HFFc6 (cell line): ENCODE results near the gene NCAM1. TPM values are rescaled to one million over a fixed set of nuclear protein-coding genes. Genes with fewer than 3 reads are reported as not detected.

Experiments
- DNase-seq: peaks from one replicate; pipeline ENCODE4 v3.0.0-alpha.2; 2018
- H3K27ac Mint-ChIP-seq: 2 replicates; pipeline ENCODE4 v1.8.0; 2020; ENCODE audit warnings: mild to moderate bottlenecking, mixed read lengths
- H3K27me3 Mint-ChIP-seq: 2 replicates; pipeline ENCODE4 v1.8.0; 2021; ENCODE audit warnings: mild to moderate bottlenecking, moderate library complexity, mixed read lengths; ENCODE audit not compliant: insufficient read depth
- H3K36me3 Mint-ChIP-seq: 2 replicates; pipeline ENCODE4 v1.8.0; 2021; ENCODE audit warnings: low read depth, mixed read lengths
- H3K4me1 Mint-ChIP-seq: 2 replicates; pipeline ENCODE4 v1.8.0; 2020; ENCODE audit warnings: low read depth, mixed read lengths
- H3K4me3 Mint-ChIP-seq: 2 replicates; pipeline ENCODE4 v1.8.0; 2020; ENCODE audit warnings: mild to moderate bottlenecking, moderate library complexity, mixed read lengths
- H3K9me3 Mint-ChIP-seq: 2 replicates; pipeline ENCODE4 v1.8.0; 2020; ENCODE audit warnings: mild to moderate bottlenecking, mixed read lengths
- total RNA-seq, 6 experiments: library from RNA; stranded (reverse); fragmentation: NEBNext Ultra II Directional; extraction: Animal tissue kit (Norgen Biotek cat#: 25700); gene quantifications; 2 replicates in 1 of 6; 3 replicates in 5 of 6; pipeline ENCODE4 v1.2.3, GENCODE V29; 2021
- TF ChIP-seq, protein P1 (sequence below): fragments of 200-600 bp; sonication (generic); IDR thresholded peaks from 2 replicates; pipeline ENCODE4 v1.5.0; 2021; ENCODE audit warnings: antibody characterized with exemption, mild to moderate bottlenecking

NCAM1 gene
- total RNA-seq, 6 experiments from 2014 or later, result 0.20 TPM; not detected in 5

DNA sequence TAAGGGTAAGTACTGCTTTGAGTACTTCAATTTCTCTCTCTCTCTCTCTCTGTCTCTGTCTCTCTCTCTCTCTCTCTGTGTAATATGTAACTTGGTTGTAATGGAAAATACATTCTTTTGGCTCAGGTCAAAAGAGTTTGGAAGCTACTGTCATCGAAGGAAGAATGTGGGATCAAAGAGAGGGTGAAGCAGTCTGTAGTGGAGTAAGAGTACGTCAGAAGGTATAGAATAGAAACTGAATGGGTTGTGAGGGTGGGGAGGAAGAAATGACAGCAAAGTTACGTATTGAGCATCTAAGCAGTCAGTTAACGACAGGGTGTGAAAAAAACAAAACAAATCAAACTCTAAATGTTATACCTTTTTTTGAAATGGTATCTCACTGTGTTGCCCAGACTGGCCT, 10.0 kb downstream of the NCAM1 start:
- TF ChIP-seq, protein P1, sequence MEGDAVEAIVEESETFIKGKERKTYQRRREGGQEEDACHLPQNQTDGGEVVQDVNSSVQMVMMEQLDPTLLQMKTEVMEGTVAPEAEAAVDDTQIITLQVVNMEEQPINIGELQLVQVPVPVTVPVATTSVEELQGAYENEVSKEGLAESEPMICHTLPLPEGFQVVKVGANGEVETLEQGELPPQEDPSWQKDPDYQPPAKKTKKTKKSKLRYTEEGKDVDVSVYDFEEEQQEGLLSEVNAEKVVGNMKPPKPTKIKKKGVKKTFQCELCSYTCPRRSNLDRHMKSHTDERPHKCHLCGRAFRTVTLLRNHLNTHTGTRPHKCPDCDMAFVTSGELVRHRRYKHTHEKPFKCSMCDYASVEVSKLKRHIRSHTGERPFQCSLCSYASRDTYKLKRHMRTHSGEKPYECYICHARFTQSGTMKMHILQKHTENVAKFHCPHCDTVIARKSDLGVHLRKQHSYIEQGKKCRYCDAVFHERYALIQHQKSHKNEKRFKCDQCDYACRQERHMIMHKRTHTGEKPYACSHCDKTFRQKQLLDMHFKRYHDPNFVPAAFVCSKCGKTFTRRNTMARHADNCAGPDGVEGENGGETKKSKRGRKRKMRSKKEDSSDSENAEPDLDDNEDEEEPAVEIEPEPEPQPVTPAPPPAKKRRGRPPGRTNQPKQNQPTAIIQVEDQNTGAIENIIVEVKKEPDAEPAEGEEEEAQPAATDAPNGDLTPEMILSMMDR, result no peak
- Mint-ChIP-seq H3K27me3 (peaks cover 3% of the 10 kb centered on the region; the same call in 1 of the 2 replicates), H3K4me3 (no peak overlapping the region), H3K4me1 (no peaks in the 10 kb centered on the region), H3K36me3 (no peaks in the 10 kb centered on the region), H3K27ac (no peak overlapping the region), H3K9me3 (no peaks in the 10 kb centered on the region; the same call in 1 of the 2 replicates)
- DNase-seq, result no peak

DNA sequence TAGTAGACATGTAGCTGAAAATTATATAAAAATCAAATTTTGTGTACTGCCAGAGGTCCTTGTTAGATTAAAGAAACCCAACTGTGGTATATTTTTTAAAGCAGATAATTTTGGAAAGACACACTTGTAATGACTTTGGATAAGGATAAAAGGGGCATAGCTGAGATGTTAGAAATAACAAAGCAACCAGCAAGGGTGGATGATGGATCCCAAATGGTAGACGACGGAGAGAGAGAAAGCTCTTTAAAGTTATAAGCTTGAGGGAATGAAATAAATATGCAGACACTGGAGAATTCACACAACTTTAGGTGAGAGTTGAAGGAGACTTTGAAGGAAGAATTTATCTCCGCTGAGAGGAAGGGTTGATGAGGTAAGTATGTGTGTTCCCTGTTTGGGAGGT, 10.6 kb downstream of the NCAM1 start:
- H3K27me3 Mint-ChIP-seq, result peaks cover 3% of the 10 kb centered on the region; the same call in 1 of the 2 replicates
- TF ChIP-seq, protein P1, result no peak
- no peak overlapping the region for H3K4me3 Mint-ChIP-seq
- DNase-seq, result no peak
- H3K36me3 Mint-ChIP-seq, result no peaks in the 10 kb centered on the region
- no peak overlapping the region for H3K27ac Mint-ChIP-seq
- H3K4me1 Mint-ChIP-seq, result no peaks in the 10 kb centered on the region
- H3K9me3 Mint-ChIP-seq, result peaks cover 5% of the 10 kb centered on the region; the same call in 1 of the 2 replicates

- Mint-ChIP-seq H3K27ac (no peak overlapping the region), H3K4me3 (no peak overlapping the region), H3K27me3 (peaks cover 3% of the 10 kb centered on the region; the same call in 1 of the 2 replicates), H3K9me3 (peaks cover 6% of the 10 kb centered on the region; the same call in 1 of the 2 replicates), H3K4me1 (no peaks in the 10 kb centered on the region), H3K36me3 (no peaks in the 10 kb centered on the region)
- TF ChIP-seq, protein P1, result no peak
- DNase-seq, result no peak
These were observed 11.4 kb downstream of the NCAM1 start for GRCh38 chr11:112972399-112973145.

- H3K9me3 Mint-ChIP-seq, result peaks cover 11% of the 10 kb centered on the region; the same call in 1 of the 2 replicates
These were observed 13.8 kb downstream of the NCAM1 start for GRCh38 chr11:112975051-112975450.

DNA sequence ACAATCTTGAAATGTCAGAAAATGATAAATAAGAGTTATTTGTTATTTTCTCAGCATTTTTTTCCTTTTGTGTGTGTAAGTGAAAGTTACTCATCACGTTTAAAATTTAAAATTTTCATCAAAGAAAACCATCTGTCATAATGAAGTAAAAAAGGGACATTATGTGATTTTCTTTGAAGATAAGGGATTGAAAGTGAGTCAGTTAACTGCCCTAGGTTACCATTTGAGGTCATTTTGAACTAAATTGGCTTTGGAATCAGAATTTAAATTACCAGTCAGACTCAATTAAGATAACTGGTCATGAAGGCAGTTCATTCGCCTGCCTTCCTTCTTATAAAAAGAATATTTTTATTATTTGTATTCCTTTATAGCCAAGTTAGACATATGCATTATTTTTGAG, 14.3 kb downstream of the NCAM1 start:
- peaks cover 11% of the 10 kb centered on the region; the same call in 1 of the 2 replicates for H3K9me3 Mint-ChIP-seq

More at GRCh38 chr11:112975051-112975450, 13.8 kb downstream of the NCAM1 start:
- TF ChIP-seq, protein P1, result no peak
- no peaks in the 10 kb centered on the region for H3K36me3 Mint-ChIP-seq
- H3K27me3 Mint-ChIP-seq, result peaks cover 3% of the 10 kb centered on the region; the same call in 1 of the 2 replicates
- H3K27ac Mint-ChIP-seq, result no peak overlapping the region
- no peak overlapping the region for H3K4me3 Mint-ChIP-seq
- H3K4me1 Mint-ChIP-seq, result no peaks in the 10 kb centered on the region
- DNase-seq, result no peak

More for the DNA sequence above, 14.3 kb downstream of the NCAM1 start:
- Mint-ChIP-seq H3K36me3 (no peaks in the 10 kb centered on the region), H3K27ac (no peak overlapping the region), H3K4me1 (no peaks in the 10 kb centered on the region), H3K4me3 (no peak overlapping the region), H3K27me3 (peaks cover 3% of the 10 kb centered on the region; the same call in 1 of the 2 replicates)
- TF ChIP-seq, protein P1, result no peak
- no peak for DNase-seq
